CD4-positive, CD25-positive, alpha-beta regulatory T cell (primary cell): ENCODE data around the gene MUSTN1. TPM values are rescaled to one million over a fixed set of nuclear protein-coding genes. Genes with fewer than 3 reads are reported as not detected.

Experiments used
- ATAC-seq, 2 donors: fragments of 150-1000 bp; cut with Tn5 transposase; one replicate each; pipeline ENCODE4 v1.10.0; 2021; ENCODE audit warnings: low read depth in 2 of 2, moderate number of reproducible peaks in 2 of 2, moderate library complexity in 1 of 2
- DNase-seq, 3 donors: peaks; one replicate each; pipeline versions ENCODE4 v3.0.0 to v3.0.0-alpha.2; 2012 to 2022; ENCODE audit warnings: mixed read lengths in 1 of 3
- H3K27ac ChIP-seq: one replicate; pipeline ENCODE4 v1.7.0; 2013; ENCODE audit warnings: mild to moderate bottlenecking, low read length; ENCODE audit not compliant: insufficient read depth, poor library complexity, severe bottlenecking
- H3K27me3 ChIP-seq: one replicate; pipeline ENCODE4 v1.7.0; 2013; ENCODE audit warnings: low read length; ENCODE audit not compliant: control insufficient read depth, insufficient read depth
- H3K36me3 ChIP-seq: one replicate; pipeline ENCODE4 v1.7.0; 2013; ENCODE audit warnings: mild to moderate bottlenecking, low read length, moderate library complexity; ENCODE audit not compliant: control insufficient read depth, insufficient read depth
- H3K4me1 ChIP-seq: 2 replicates; pipeline ENCODE4 v1.7.0; 2013; ENCODE audit warnings: mild to moderate bottlenecking, low read length; ENCODE audit not compliant: insufficient read depth, control insufficient read depth, poor library complexity, severe bottlenecking
- H3K4me3 ChIP-seq: one replicate; pipeline ENCODE4 v1.7.0; 2013; ENCODE audit warnings: low read depth, mild to moderate bottlenecking, low read length, moderate library complexity
- H3K9me3 ChIP-seq, 2 experiments: 1 replicate in 1 of 2; 2 replicates in 1 of 2; pipeline ENCODE4 v1.7.0; 2013; ENCODE audit warnings: low read length in 2 of 2, mild to moderate bottlenecking in 1 of 2, moderate library complexity in 1 of 2; ENCODE audit not compliant: control insufficient read depth in 2 of 2
- H3K27ac Mint-ChIP-seq, 3 donors: one replicate each; pipeline ENCODE4 v1.8.0; 2020 to 2022; ENCODE audit warnings: mild to moderate bottlenecking in 3 of 3, mixed read lengths in 3 of 3, moderate library complexity in 2 of 3
- H3K27me3 Mint-ChIP-seq: one replicate; pipeline ENCODE4 v1.8.0; 2022; ENCODE audit warnings: mild to moderate bottlenecking, mixed read lengths
- H3K36me3 Mint-ChIP-seq: one replicate; pipeline ENCODE4 v1.8.0; 2020; ENCODE audit warnings: mixed read lengths
- H3K4me1 Mint-ChIP-seq, 4 donors: one replicate each; pipeline ENCODE4 v1.8.0; 2020 to 2022; ENCODE audit warnings: mixed read lengths in 4 of 4, mild to moderate bottlenecking in 1 of 4
- H3K4me3 Mint-ChIP-seq, 4 donors: one replicate each; pipeline ENCODE4 v1.8.0; 2020 to 2022; ENCODE audit warnings: mild to moderate bottlenecking in 4 of 4, mixed read lengths in 4 of 4, moderate library complexity in 3 of 4
- H3K9me3 Mint-ChIP-seq, 7 donors: one replicate each; pipeline ENCODE4 v1.8.0; 2020 to 2022; ENCODE audit warnings: mixed read lengths in 7 of 7, mild to moderate bottlenecking in 3 of 7, moderate library complexity in 2 of 7
- polyA plus RNA-seq, 4 donors: library from polyadenylated mRNA; unstranded; fragments of 300-500 nt; fragmentation: Illumina TruSeq; gene quantifications; one replicate each; pipeline ENCODE4 v1.2.3, GENCODE V29; 2021
- total RNA-seq: library from RNA; stranded (reverse); gene quantifications from one replicate; pipeline ENCODE4 v1.2.3, GENCODE V29; 2022

MUSTN1 gene
- total and polyA plus RNA-seq, 5 donors from 2014 or later, result 1.2 to 13.8 TPM; not detected in 3

DNA sequence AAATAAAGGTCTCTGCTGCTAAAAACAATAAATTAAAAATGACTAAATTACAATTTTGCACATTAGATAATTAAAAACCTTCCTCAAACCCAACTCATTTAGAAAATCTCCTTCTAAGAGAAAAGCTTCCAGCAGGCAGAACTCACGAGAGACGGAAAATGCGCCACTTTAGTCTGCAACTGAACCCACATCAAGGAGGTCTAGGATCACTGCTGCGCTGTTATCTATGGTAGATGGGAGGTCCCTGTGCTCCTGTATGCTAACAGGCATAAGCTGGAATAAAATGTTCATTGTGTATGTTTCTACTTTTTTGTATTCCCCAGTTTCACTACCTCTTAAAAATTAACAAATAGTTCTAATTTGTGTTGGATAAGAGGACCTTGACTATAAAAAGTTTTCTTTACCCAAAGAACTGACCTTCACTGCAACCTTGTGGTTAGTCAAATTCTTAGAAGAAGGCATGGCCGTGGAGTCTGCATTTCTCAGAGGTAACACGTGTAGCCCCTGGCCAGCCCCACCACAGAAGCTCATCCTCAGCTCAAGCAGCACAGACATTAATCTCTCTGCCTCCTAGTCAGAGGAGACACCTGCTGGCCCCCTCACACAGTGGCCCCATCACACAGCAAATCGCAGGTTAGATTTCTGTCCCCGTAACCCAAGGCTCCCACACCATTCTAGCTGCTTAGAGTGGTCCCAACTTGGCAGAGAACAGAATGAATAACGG lies 40.2 kb upstream of the MUSTN1 start:
- peaks cover 12% of the 10 kb centered on the region for H3K36me3 ChIP-seq
- no peaks in the 10 kb centered on the region for H3K27me3 ChIP-seq
- no peaks in the 10 kb centered on the region for H3K9me3 ChIP-seq
- peaks cover 0 to 1% (median 0%) of the 10 kb centered on the region in 7 donors for H3K9me3 Mint-ChIP-seq
- H3K27ac Mint-ChIP-seq, result peak overlapping the region; percentile 38 to 70 (median 38)
- peak overlapping the region in 2 of 4 donors; percentile 13 to 66 for H3K4me3 Mint-ChIP-seq
- ATAC-seq, result no peak
- no peak overlapping the region for H3K27ac ChIP-seq
- peak in 1 of 3 donors; percentile 32 for DNase-seq
- H3K27me3 Mint-ChIP-seq, result no peaks in the 10 kb centered on the region
- H3K36me3 Mint-ChIP-seq, result peaks cover 10% of the 10 kb centered on the region
- H3K4me1 Mint-ChIP-seq, result peaks cover 29 to 60% (median 47%) of the 10 kb centered on the region in 4 donors
- peaks cover 14% of the 10 kb centered on the region for H3K4me1 ChIP-seq
- no peak overlapping the region for H3K4me3 ChIP-seq

DNA sequence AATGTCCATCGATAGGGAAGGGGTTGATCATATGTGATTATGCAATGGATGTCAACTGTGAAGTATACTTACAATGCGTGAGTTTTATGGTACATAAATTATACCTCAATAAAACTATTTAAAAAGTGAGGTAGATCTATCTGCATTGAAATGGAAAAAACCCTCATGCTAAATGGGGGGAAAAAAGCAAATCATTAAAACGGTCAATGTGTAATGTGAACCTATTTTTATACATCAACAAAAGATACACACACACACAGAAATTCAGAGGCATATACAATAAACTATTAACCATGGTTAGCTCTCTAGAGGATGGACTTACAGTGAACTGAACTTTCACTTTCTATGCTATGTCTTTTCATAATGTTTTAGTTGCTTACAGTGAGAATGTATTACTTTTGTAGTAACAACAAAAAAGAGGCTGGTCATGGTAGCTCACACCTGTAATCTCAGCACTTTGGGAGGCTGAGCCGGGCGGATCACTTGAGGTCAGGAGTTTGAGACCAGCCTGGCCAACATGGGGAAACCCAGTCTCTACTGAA lies 39.4 kb upstream of the MUSTN1 start:
- Histone ChIP-seq H3K27ac (no peak overlapping the region), H3K9me3 (no peaks in the 10 kb centered on the region), H3K4me3 (no peak overlapping the region), H3K4me1 (peaks cover 14% of the 10 kb centered on the region), H3K27me3 (no peaks in the 10 kb centered on the region), H3K36me3 (peaks cover 6% of the 10 kb centered on the region)
- peaks cover 0 to 1% (median 0%) of the 10 kb centered on the region in 7 donors for H3K9me3 Mint-ChIP-seq
- DNase-seq (peak in 1 of 3 donors; percentile 30), ATAC-seq (no peak)
- H3K4me1 Mint-ChIP-seq, result peaks cover 34 to 61% (median 47%) of the 10 kb centered on the region in 4 donors
- H3K36me3 Mint-ChIP-seq, result peaks cover 10% of the 10 kb centered on the region
- H3K27ac Mint-ChIP-seq, result peak overlapping the region in 2 of 3 donors; percentile 38 to 70
- no peaks in the 10 kb centered on the region for H3K27me3 Mint-ChIP-seq
- peak overlapping the region in 1 of 4 donors; percentile 42 for H3K4me3 Mint-ChIP-seq

DNA sequence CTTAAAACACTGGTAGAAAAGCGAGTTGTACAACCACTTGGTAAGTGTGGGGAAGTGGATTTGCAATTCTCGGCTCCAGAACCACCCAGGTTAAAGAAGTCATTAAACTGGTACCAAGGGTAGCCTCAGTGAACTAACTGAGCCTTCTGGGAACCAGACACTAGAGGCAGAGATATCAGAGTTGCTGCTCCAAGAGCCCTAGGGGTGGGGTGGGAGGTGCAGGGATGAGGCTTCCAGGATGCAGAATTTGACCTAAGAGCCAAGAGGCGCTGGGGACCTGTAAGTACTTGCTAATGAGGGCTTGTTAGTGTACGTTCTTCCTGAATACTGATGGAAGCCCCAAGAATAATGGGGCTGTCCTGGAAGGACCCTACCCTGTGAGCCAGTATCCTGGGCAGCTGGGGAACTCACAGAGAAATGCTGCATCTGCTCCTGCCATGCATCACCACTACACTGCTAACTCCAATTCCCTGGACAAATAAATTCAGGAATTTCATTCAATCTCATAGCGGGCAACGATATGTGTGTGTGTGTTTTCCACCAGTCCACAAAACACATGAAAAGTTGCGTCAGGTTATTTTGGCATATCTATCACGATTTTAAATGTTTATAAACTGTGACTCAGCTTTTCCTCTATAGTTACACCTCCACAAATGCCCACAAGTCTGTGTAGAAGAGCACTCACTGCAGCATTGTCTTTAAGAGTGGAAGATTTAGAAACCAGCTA lies 38.8 kb upstream of the MUSTN1 start:
- H3K27ac Mint-ChIP-seq, result peak overlapping the region in 2 of 3 donors; percentile 70 to 72
- peaks cover 29 to 63% (median 47%) of the 10 kb centered on the region in 4 donors for H3K4me1 Mint-ChIP-seq

DNA sequence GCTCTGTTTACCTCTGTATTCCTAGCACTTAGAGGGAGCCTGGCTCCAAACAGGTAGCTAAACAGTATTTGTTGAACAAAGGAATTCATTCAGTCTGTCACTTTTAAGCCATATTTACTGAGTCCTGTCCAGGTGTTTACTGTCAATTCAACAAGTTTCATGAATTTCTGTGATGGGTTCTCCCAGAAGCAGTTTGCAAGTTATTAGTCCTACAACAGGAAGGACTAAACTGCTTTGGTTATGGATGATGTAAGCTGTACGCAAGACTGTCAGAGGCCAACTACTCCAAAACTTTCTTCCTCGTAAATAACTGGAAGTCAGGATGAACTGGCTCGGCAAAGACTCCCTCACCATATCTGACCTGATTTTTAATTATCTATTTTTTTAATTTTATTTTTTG lies 37.4 kb upstream of the MUSTN1 start:
- Mint-ChIP-seq H3K4me3 (no peak overlapping the region), H3K9me3 (peaks cover 0 to 1% (median 0%) of the 10 kb centered on the region in 7 donors), H3K27me3 (no peaks in the 10 kb centered on the region), H3K27ac (no peak overlapping the region), H3K4me1 (peaks cover 29 to 58% (median 42%) of the 10 kb centered on the region in 4 donors), H3K36me3 (peaks cover 10% of the 10 kb centered on the region)
- no peaks in the 10 kb centered on the region for H3K27me3 ChIP-seq
- no peak overlapping the region for H3K27ac ChIP-seq
- H3K4me3 ChIP-seq, result no peak overlapping the region
- H3K9me3 ChIP-seq, result no peaks in the 10 kb centered on the region
- peaks cover 14% of the 10 kb centered on the region for H3K4me1 ChIP-seq
- ATAC-seq (no peak), DNase-seq (no peak)
- peaks cover 3% of the 10 kb centered on the region for H3K36me3 ChIP-seq

More for the DNA sequence above, 38.8 kb upstream of the MUSTN1 start:
- Histone ChIP-seq H3K27ac (no peak overlapping the region), H3K36me3 (peaks cover under 1% of the 10 kb centered on the region), H3K4me3 (no peak overlapping the region), H3K9me3 (no peaks in the 10 kb centered on the region), H3K27me3 (no peaks in the 10 kb centered on the region), H3K4me1 (peaks cover 14% of the 10 kb centered on the region)
- ATAC-seq (no peak), DNase-seq (peak in 1 of 3 donors; percentile 29)
- peaks cover 0 to 1% (median 0%) of the 10 kb centered on the region in 7 donors for H3K9me3 Mint-ChIP-seq
- H3K4me3 Mint-ChIP-seq, result no peak overlapping the region
- no peaks in the 10 kb centered on the region for H3K27me3 Mint-ChIP-seq
- peaks cover 5% of the 10 kb centered on the region for H3K36me3 Mint-ChIP-seq

DNA sequence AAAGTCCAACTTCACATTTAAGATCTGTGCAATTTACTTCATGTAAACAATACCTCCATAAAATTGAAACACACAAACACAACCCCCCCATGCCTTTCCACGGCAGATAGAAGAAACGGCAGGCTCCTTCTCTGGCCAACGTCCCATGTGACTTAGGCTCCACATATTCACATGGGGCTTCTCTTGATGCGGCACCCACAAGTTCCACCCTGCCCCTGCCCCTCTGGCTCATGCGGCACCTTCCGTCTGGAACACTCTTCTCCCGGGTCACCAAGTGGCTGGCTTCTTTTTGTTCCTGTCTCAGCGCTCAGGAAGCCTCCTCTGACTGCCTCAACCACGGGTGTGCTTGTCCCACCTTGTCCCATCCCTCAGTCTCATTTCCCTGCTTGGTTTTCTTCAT lies 36.9 kb upstream of the MUSTN1 start:
- peaks cover 11% of the 10 kb centered on the region for H3K36me3 Mint-ChIP-seq
- peaks cover 0 to 1% (median 0%) of the 10 kb centered on the region in 7 donors for H3K9me3 Mint-ChIP-seq
- Histone ChIP-seq H3K27ac (no peak overlapping the region), H3K27me3 (no peaks in the 10 kb centered on the region), H3K9me3 (no peaks in the 10 kb centered on the region), H3K4me1 (peaks cover 14% of the 10 kb centered on the region), H3K36me3 (peaks cover 3% of the 10 kb centered on the region), H3K4me3 (no peak overlapping the region)
- ATAC-seq (no peak), DNase-seq (no peak)
- peaks cover 29 to 54% (median 41%) of the 10 kb centered on the region in 4 donors for H3K4me1 Mint-ChIP-seq
- peak overlapping the region in 1 of 3 donors; percentile 39 for H3K27ac Mint-ChIP-seq
- H3K27me3 Mint-ChIP-seq, result no peaks in the 10 kb centered on the region
- no peak overlapping the region for H3K4me3 Mint-ChIP-seq

DNA sequence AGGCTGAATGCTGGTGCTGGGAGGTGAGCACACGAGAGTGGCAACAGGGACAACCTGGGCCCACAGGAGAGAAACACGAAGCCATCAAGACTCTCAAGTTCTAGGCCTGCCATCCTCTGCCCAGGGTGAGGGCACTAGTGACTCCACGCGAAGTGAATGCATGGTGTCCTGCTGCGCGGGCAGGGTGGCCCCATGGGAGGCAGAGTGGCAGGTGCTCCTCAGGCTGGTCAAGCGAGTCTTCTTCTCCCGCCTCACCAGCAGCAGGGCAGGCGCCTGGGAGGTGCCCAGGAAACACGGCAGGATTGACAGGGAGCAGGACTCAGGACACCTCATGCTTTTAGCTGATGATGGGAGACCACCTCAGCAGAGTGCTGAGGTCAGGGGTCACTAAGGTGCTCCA lies 35.7 kb upstream of the MUSTN1 start:
- ATAC-seq (no peak), DNase-seq (no peak)
- Mint-ChIP-seq H3K27ac (no peak overlapping the region), H3K36me3 (peaks cover 22% of the 10 kb centered on the region), H3K4me3 (no peak overlapping the region), H3K27me3 (no peaks in the 10 kb centered on the region), H3K9me3 (peaks cover 0 to 4% (median 0%) of the 10 kb centered on the region in 7 donors), H3K4me1 (peaks cover 30 to 42% (median 33%) of the 10 kb centered on the region in 4 donors)
- peaks cover 3% of the 10 kb centered on the region for H3K36me3 ChIP-seq
- H3K4me3 ChIP-seq, result no peak overlapping the region
- H3K27me3 ChIP-seq, result no peaks in the 10 kb centered on the region
- H3K4me1 ChIP-seq, result peaks cover 13% of the 10 kb centered on the region
- no peak overlapping the region for H3K27ac ChIP-seq
- peaks cover 0 to 6% of the 10 kb centered on the region in 2 experiments for H3K9me3 ChIP-seq

DNA sequence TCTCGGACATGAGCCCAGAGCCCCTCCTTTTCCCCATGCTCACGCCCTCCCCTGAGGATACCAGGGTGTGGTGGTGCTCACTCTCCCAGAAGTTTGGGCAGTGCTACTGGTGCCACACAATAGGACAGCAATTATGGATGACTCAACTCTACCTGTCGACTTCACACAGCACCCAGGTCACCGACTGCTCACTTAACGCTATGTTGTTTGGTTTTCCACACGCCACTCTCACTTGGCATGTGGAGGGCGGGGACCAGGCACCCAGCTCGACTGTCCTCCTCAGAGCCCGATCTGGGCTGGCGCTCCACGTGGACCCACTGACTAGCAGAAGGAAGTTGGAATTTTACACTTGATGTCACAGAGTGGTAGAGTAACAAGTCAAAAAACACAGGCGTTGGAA lies 31.6 kb upstream of the MUSTN1 start:
- Mint-ChIP-seq H3K9me3 (peaks cover 0 to 7% (median 0%) of the 10 kb centered on the region in 7 donors), H3K27me3 (no peaks in the 10 kb centered on the region), H3K4me1 (peaks cover 9 to 21% (median 15%) of the 10 kb centered on the region in 4 donors), H3K36me3 (peaks cover 32% of the 10 kb centered on the region), H3K27ac (peak overlapping the region in 1 of 3 donors; percentile 87), H3K4me3 (no peak overlapping the region)
- H3K4me1 ChIP-seq, result no peaks in the 10 kb centered on the region
- peaks cover 3% of the 10 kb centered on the region for H3K36me3 ChIP-seq
- no peak for DNase-seq
- no peak for ATAC-seq
- H3K27ac ChIP-seq, result no peak overlapping the region
- no peak overlapping the region for H3K4me3 ChIP-seq
- H3K27me3 ChIP-seq, result no peaks in the 10 kb centered on the region
- H3K9me3 ChIP-seq, result peaks cover 0 to 6% of the 10 kb centered on the region in 2 experiments
